Measurements from ENCODE around the gene ADAMTSL3.

Gene ADAMTSL3

GRCh38 chr15:83775738-83776137, 121.8 kb downstream of the ADAMTSL3 start:
- Histone ChIP-seq H3K27ac (replicated peaks; ENCODE audit: low read length) (no peak overlapping the region), H2AK5ac (ENCODE audit: low read depth, low read length) (no peak overlapping the region), H2AFZ (ENCODE audit: low read length) (no peak overlapping the region), H4K91ac (ENCODE audit: low read depth, low read length, poor library complexity) (no peak overlapping the region), H3K27me3 (ENCODE audit: control insufficient read depth in 3 of 3, insufficient read depth in 3 of 3, low read depth in 1 of 3, low read length in 3 of 3) (no peaks in the 10 kb centered on the region), H3K14ac (ENCODE audit: low read length) (no peak overlapping the region), H3K4me2 (ENCODE audit: insufficient read depth, low read length, poor library complexity, severe bottlenecking) (no peak overlapping the region), H3K4me3 (ENCODE audit: low read length in 2 of 2) (no peak overlapping the region), H3K23ac (ENCODE audit: low read depth, low read length, poor library complexity) (no peak overlapping the region), H3K4me1 (ENCODE audit: control insufficient read depth in 2 of 2, insufficient read depth in 1 of 2, low read depth in 1 of 2, low read length in 2 of 2) (peaks cover 0 to 2% of the 10 kb centered on the region in 2 donors), H3K79me1 (ENCODE audit: low read depth, low read length) (no peaks in the 10 kb centered on the region), H4K8ac (ENCODE audit: low read depth, low read length) (no peak overlapping the region), H2BK5ac (ENCODE audit: low read length) (no peak overlapping the region), H2BK120ac (ENCODE audit: low read depth, low read length) (no peak overlapping the region), H3K36me3 (replicated peaks in 1 of 2; ENCODE audit: control insufficient read depth in 2 of 2, insufficient read depth in 2 of 2, low read length in 2 of 2) (no peaks in the 10 kb centered on the region), H3K4ac (ENCODE audit: low read length) (no peak overlapping the region), H2BK12ac (ENCODE audit: low read length) (no peak overlapping the region), H3K9me3 (replicated peaks in 1 of 2; ENCODE audit: control insufficient read depth in 2 of 2, insufficient read depth in 1 of 2, low read depth in 1 of 2, low read length in 2 of 2) (no peaks in the 10 kb centered on the region), H3K18ac (ENCODE audit: low read length) (no peak overlapping the region), H3K9ac (ENCODE audit: low read depth, low read length, poor library complexity) (no peak overlapping the region), H2BK15ac (ENCODE audit: low read length) (no peak overlapping the region)
- no CpG with 5 or more reads among the region's 3 CpGs for WGBS, 2 donors (ENCODE audit: extremely low coverage in 2 of 2, insufficient read length in 2 of 2, insufficient replicate concordance in 1 of 2)
- DNase-seq (ENCODE audit: low spot score): no peak

DNA sequence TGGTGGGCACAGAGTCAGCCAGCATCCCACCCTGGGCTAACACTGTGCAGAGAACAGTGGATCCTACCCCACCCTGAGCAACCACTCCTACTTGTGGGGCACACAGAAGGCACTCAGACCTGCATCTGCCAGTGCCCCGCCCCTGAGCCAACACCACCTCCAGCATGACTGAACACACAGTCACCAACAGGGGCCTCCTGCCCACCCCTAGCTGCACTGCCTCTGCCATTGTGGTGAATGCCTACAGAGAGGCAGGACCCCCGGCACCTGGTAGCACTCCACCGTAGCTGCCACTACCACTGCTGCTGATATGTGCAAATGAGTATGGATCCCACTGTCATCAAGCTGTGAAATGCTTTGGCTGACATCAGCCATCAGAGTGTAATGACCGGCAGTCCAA, 123.1 kb downstream of the ADAMTSL3 start:
- no CpG with 5 or more reads among the region's 4 CpGs for WGBS, 2 donors (ENCODE audit: extremely low coverage in 2 of 2, insufficient read length in 2 of 2, insufficient replicate concordance in 1 of 2)

DNA sequence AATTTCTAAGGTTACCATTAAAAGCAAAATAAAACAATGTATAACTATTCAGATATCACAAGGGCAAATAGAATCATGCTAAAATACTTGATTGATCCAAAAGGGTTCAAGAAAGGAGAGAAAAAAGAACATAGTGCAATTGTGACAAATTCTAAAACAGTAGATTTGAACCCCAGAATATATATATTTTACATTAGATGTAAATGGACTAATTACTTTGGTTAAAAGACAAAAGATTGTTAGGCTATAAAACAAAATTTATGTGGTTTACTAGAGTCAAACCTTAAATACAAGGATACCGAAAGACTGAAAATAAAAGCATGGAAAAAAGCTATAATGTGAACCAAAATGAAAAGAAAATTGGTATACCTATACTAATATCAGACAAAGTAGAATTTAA, 129.3 kb downstream of the ADAMTSL3 start:
- Histone ChIP-seq H3K27ac (replicated peaks; ENCODE audit: low read length) (no peak overlapping the region), H3K14ac (ENCODE audit: low read length) (no peak overlapping the region), H2BK15ac (ENCODE audit: low read length) (no peak overlapping the region), H3K36me3 (replicated peaks in 1 of 2; ENCODE audit: control insufficient read depth in 2 of 2, insufficient read depth in 2 of 2, low read length in 2 of 2) (no peaks in the 10 kb centered on the region), H3K4me3 (ENCODE audit: low read length in 2 of 2) (no peak overlapping the region), H3K79me1 (ENCODE audit: low read depth, low read length) (no peaks in the 10 kb centered on the region), H4K91ac (ENCODE audit: low read depth, low read length, poor library complexity) (no peak overlapping the region), H3K4ac (ENCODE audit: low read length) (no peak overlapping the region), H2BK12ac (ENCODE audit: low read length) (no peak overlapping the region), H3K27me3 (ENCODE audit: control insufficient read depth in 3 of 3, insufficient read depth in 3 of 3, low read depth in 1 of 3, low read length in 3 of 3) (no peaks in the 10 kb centered on the region), H2BK120ac (ENCODE audit: low read depth, low read length) (no peak overlapping the region), H4K8ac (ENCODE audit: low read depth, low read length) (no peak overlapping the region), H2BK5ac (ENCODE audit: low read length) (no peak overlapping the region), H2AK5ac (ENCODE audit: low read depth, low read length) (no peak overlapping the region), H3K23ac (ENCODE audit: low read depth, low read length, poor library complexity) (no peak overlapping the region), H3K9ac (ENCODE audit: low read depth, low read length, poor library complexity) (no peak overlapping the region), H3K4me1 (ENCODE audit: control insufficient read depth in 2 of 2, insufficient read depth in 1 of 2, low read depth in 1 of 2, low read length in 2 of 2) (no peaks in the 10 kb centered on the region), H3K4me2 (ENCODE audit: insufficient read depth, low read length, poor library complexity, severe bottlenecking) (no peak overlapping the region), H3K9me3 (replicated peaks in 1 of 2; ENCODE audit: control insufficient read depth in 2 of 2, insufficient read depth in 1 of 2, low read depth in 1 of 2, low read length in 2 of 2) (no peaks in the 10 kb centered on the region), H2AFZ (ENCODE audit: low read length) (no peak overlapping the region), H3K18ac (ENCODE audit: low read length) (no peak overlapping the region)
- no peak for DNase-seq (ENCODE audit: low spot score)
- no CpG with 5 or more reads among the region's 1 CpG for WGBS, 2 donors (ENCODE audit: extremely low coverage in 2 of 2, insufficient read length in 2 of 2, insufficient replicate concordance in 1 of 2)

More for the DNA sequence above, 123.1 kb downstream of the ADAMTSL3 start:
- no peaks in the 10 kb centered on the region for H3K36me3 ChIP-seq (replicated peaks in 1 of 2; ENCODE audit: control insufficient read depth in 2 of 2, insufficient read depth in 2 of 2, low read length in 2 of 2)
- H2BK120ac ChIP-seq (ENCODE audit: low read depth, low read length): no peak overlapping the region
- H3K18ac ChIP-seq (ENCODE audit: low read length): no peak overlapping the region
- no peak overlapping the region for H2BK12ac ChIP-seq (ENCODE audit: low read length)
- no peaks in the 10 kb centered on the region for H3K9me3 ChIP-seq (replicated peaks in 1 of 2; ENCODE audit: control insufficient read depth in 2 of 2, insufficient read depth in 1 of 2, low read depth in 1 of 2, low read length in 2 of 2)
- H3K79me1 ChIP-seq (ENCODE audit: low read depth, low read length): no peaks in the 10 kb centered on the region
- no peak overlapping the region for H4K8ac ChIP-seq (ENCODE audit: low read depth, low read length)
- no peak overlapping the region for H4K91ac ChIP-seq (ENCODE audit: low read depth, low read length, poor library complexity)
- no peak overlapping the region for H3K9ac ChIP-seq (ENCODE audit: low read depth, low read length, poor library complexity)
- H3K4me1 ChIP-seq (ENCODE audit: control insufficient read depth in 2 of 2, insufficient read depth in 1 of 2, low read depth in 1 of 2, low read length in 2 of 2): peaks cover 0 to 2% of the 10 kb centered on the region in 2 donors
- H3K4me3 ChIP-seq (ENCODE audit: low read length in 2 of 2): no peak overlapping the region
- DNase-seq (ENCODE audit: low spot score): no peak
- no peak overlapping the region for H2BK5ac ChIP-seq (ENCODE audit: low read length)
- no peak overlapping the region for H3K27ac ChIP-seq (replicated peaks; ENCODE audit: low read length)
- no peak overlapping the region for H3K4ac ChIP-seq (ENCODE audit: low read length)
- H2BK15ac ChIP-seq (ENCODE audit: low read length): no peak overlapping the region
- H2AK5ac ChIP-seq (ENCODE audit: low read depth, low read length): no peak overlapping the region
- H3K23ac ChIP-seq (ENCODE audit: low read depth, low read length, poor library complexity): no peak overlapping the region
- H2AFZ ChIP-seq (ENCODE audit: low read length): no peak overlapping the region
- H3K4me2 ChIP-seq (ENCODE audit: insufficient read depth, low read length, poor library complexity, severe bottlenecking): no peak overlapping the region
- no peak overlapping the region for H3K14ac ChIP-seq (ENCODE audit: low read length)
- H3K27me3 ChIP-seq (ENCODE audit: control insufficient read depth in 3 of 3, insufficient read depth in 3 of 3, low read depth in 1 of 3, low read length in 3 of 3): no peaks in the 10 kb centered on the region

GRCh38 chr15:83784975-83785374, 131.1 kb downstream of the ADAMTSL3 start:
- no peak overlapping the region for H3K9ac ChIP-seq (ENCODE audit: low read depth, low read length, poor library complexity)
- no peak overlapping the region for H3K14ac ChIP-seq (ENCODE audit: low read length)
- no peaks in the 10 kb centered on the region for H3K9me3 ChIP-seq (replicated peaks in 1 of 2; ENCODE audit: control insufficient read depth in 2 of 2, insufficient read depth in 1 of 2, low read depth in 1 of 2, low read length in 2 of 2)
- H2BK15ac ChIP-seq (ENCODE audit: low read length): no peak overlapping the region
- no peak overlapping the region for H2AK5ac ChIP-seq (ENCODE audit: low read depth, low read length)
- H3K27me3 ChIP-seq (ENCODE audit: control insufficient read depth in 3 of 3, insufficient read depth in 3 of 3, low read depth in 1 of 3, low read length in 3 of 3): no peaks in the 10 kb centered on the region
- no peak overlapping the region for H4K8ac ChIP-seq (ENCODE audit: low read depth, low read length)
- H3K79me1 ChIP-seq (ENCODE audit: low read depth, low read length): no peaks in the 10 kb centered on the region
- H2BK120ac ChIP-seq (ENCODE audit: low read depth, low read length): no peak overlapping the region
- no peak overlapping the region for H2BK12ac ChIP-seq (ENCODE audit: low read length)
- H2AFZ ChIP-seq (ENCODE audit: low read length): no peak overlapping the region
- no peak overlapping the region for H2BK5ac ChIP-seq (ENCODE audit: low read length)
- H3K4ac ChIP-seq (ENCODE audit: low read length): no peak overlapping the region
- no peak overlapping the region for H3K4me3 ChIP-seq (ENCODE audit: low read length in 2 of 2)
- no peak for DNase-seq (ENCODE audit: low spot score)
- no peaks in the 10 kb centered on the region for H3K4me1 ChIP-seq (ENCODE audit: control insufficient read depth in 2 of 2, insufficient read depth in 1 of 2, low read depth in 1 of 2, low read length in 2 of 2)
- no peak overlapping the region for H3K18ac ChIP-seq (ENCODE audit: low read length)
- no peaks in the 10 kb centered on the region for H3K36me3 ChIP-seq (replicated peaks in 1 of 2; ENCODE audit: control insufficient read depth in 2 of 2, insufficient read depth in 2 of 2, low read length in 2 of 2)
- H3K23ac ChIP-seq (ENCODE audit: low read depth, low read length, poor library complexity): no peak overlapping the region
- no peak overlapping the region for H4K91ac ChIP-seq (ENCODE audit: low read depth, low read length, poor library complexity)
- no peak overlapping the region for H3K27ac ChIP-seq (replicated peaks; ENCODE audit: low read length)
- no peak overlapping the region for H3K4me2 ChIP-seq (ENCODE audit: insufficient read depth, low read length, poor library complexity, severe bottlenecking)
